D721Med (cell line): ENCODE measurements around the gene GZMM.

Source experiments
- DNase-seq: peaks from one replicate; pipeline ENCODE4 v3.0.0; 2011; ENCODE audit warnings: low spot score; ENCODE audit not compliant: insufficient read length
- FAIRE-seq: peaks from 2 replicates; lab custom pipeline; 2011; peaks lifted over from hg19 to GRCh38; lab: Jason Lieb, UNC
- CTCF ChIP-seq: IDR thresholded peaks from 2 replicates; pipeline ENCODE4 v1.5.1; 2012; ENCODE audit warnings: mild to moderate bottlenecking, control low read depth; ENCODE audit not compliant: insufficient read depth; ENCODE audit errors: missing control alignments

GZMM gene

GRCh38 chr19:543910-544608, at the start of gene GZMM:
GZMM (plus strand) TSS chr19:544053; CDS start chr19:544072, 19 bp downstream.
- no peak for TF ChIP-seq CTCF
- DNase-seq, result no peak

GRCh38 chr19:494171-495080, 49.4 kb upstream of the GZMM start:
- FAIRE-seq, result no peak
- TF ChIP-seq CTCF, result no peak
- no peak for DNase-seq

More at GRCh38 chr19:543910-544608, at the start of gene GZMM:
- FAIRE-seq, result no peak

- FAIRE-seq (no peak), DNase-seq (no peak)
- no peak for TF ChIP-seq CTCF
Measured at GRCh38 chr19:495081-495401, 48.8 kb upstream of the GZMM start.

- DNase-seq, result no peak
- FAIRE-seq, result no peak
- TF ChIP-seq CTCF, result peak; percentile 44
Measured at GRCh38 chr19:495402-496111, 48.3 kb upstream of the GZMM start.

- no peak for TF ChIP-seq CTCF
- DNase-seq (no peak), FAIRE-seq (no peak)
Measured at GRCh38 chr19:496112-496665, 47.7 kb upstream of the GZMM start, which contains the start of gene MADCAM1. MADCAM1 (plus strand) TSS chr19:496486; CDS start chr19:496500, 14 bp downstream.

- no peak for FAIRE-seq
- no peak for DNase-seq
- TF ChIP-seq CTCF, result no peak
Measured at GRCh38 chr19:496986-497385, 46.9 kb upstream of the GZMM start.
